ENCODE results near the gene RHBDD3.

RHBDD3 gene

DNA sequence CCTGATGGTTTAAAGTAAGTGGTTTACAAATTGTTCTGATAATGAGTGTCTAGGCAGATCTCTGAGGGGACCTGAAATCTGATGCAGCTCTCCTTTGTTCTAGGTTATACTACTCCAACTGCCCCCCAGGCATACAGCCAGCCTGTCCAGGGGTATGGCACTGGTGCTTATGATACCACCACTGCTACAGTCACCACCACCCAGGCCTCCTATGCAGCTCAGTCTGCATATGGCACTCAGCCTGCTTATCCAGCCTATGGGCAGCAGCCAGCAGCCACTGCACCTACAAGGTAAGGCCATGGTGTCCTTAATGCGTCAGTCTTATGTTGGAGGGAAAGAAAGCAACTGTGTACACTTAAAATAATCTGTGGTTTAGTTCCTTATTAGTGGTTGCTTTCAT is 10.1 kb upstream of the RHBDD3 start:
- H3K27ac ChIP-seq (ENCODE audit: poor library complexity, severe bottlenecking), result no peak overlapping the region
- TF ChIP-seq CTCF (IDR thresholded peaks at IDR 0.05; ENCODE audit: poor library complexity, severe bottlenecking), result no peak
- H3K36me3 ChIP-seq (ENCODE audit: low read depth), result peaks cover 98% of the 10 kb centered on the region
- no peak overlapping the region for H3K4me3 ChIP-seq (ENCODE audit: severe bottlenecking)
- no peaks in the 10 kb centered on the region for H3K9me3 ChIP-seq (ENCODE audit: severe bottlenecking)
- H3K4me1 ChIP-seq (ENCODE audit: insufficient read depth, poor library complexity, severe bottlenecking), result no peaks in the 10 kb centered on the region
- ATAC-seq (ENCODE audit: low read depth), result no peak
- H3K27me3 ChIP-seq (ENCODE audit: insufficient read depth, poor library complexity, severe bottlenecking), result no peaks in the 10 kb centered on the region
- no peak for DNase-seq (ENCODE audit: low spot score)

DNA sequence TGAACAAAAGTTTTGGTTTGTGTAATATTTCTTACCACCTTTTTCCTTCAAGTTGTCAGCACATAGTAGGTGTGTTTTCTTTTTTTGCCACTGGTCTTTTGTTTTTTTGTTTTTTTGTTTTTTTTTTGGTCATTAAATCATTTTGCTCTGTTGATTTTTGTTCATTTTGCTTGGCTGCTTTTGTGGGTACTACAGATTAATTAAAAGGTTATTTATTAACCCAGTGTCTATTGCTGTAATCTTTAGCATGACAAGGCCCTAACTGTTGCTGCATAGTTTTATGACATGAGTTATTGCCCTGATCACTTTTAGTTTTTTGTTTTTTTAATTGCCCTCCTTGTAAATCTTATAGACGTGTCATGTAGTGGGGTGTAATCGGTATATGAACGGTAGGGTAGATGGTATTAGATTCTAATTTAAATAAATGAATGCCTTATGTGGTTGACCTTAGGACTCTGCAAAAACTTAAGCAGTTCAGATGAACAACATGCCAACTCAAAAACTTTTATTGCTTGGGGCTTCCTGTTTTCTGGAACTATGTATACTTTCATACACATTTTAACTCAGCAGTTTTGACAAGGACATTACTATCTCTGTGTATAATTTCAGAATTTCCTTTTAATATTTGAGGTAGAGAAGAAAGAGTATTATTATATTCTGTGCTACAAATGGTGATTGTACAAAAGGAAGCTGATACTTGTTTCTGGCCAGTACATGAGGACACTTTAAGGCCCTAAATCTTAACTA is 8.2 kb upstream of the RHBDD3 start:
- H3K36me3 ChIP-seq (ENCODE audit: low read depth), result peaks cover 98% of the 10 kb centered on the region
- H3K9me3 ChIP-seq (ENCODE audit: severe bottlenecking), result no peaks in the 10 kb centered on the region
- H3K4me3 ChIP-seq (ENCODE audit: severe bottlenecking), result no peak overlapping the region
- H3K27me3 ChIP-seq (ENCODE audit: insufficient read depth, poor library complexity, severe bottlenecking), result no peaks in the 10 kb centered on the region
- DNase-seq (ENCODE audit: low spot score) (no peak), ATAC-seq (ENCODE audit: low read depth) (no peak)
- H3K4me1 ChIP-seq (ENCODE audit: insufficient read depth, poor library complexity, severe bottlenecking), result peaks cover 6% of the 10 kb centered on the region
- no peak for TF ChIP-seq CTCF (IDR thresholded peaks at IDR 0.05; ENCODE audit: poor library complexity, severe bottlenecking)
- H3K27ac ChIP-seq (ENCODE audit: poor library complexity, severe bottlenecking), result no peak overlapping the region

DNA sequence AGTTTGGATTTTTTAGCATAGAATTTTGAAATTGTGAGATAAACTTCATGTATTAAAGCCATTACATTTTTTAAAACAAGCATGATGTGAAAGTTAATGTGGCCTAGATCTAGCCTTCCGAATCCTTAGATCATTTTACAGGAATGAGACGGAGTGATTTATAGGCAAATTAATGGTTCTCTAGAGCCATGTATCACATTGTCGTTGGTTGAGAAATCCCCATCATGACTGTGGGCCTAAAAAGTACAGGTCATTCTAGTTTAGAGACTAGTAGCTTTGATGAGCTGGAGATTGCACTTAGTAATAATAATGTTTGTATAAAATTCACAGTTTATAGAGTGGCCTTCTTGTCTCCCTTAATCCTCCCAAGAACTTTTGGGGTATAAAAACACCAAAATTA is 7.4 kb upstream of the RHBDD3 start:
- no peaks in the 10 kb centered on the region for H3K9me3 ChIP-seq (ENCODE audit: severe bottlenecking)
- H3K36me3 ChIP-seq (ENCODE audit: low read depth), result peaks cover 100% of the 10 kb centered on the region
- no peak overlapping the region for H3K4me3 ChIP-seq (ENCODE audit: severe bottlenecking)
- ATAC-seq (ENCODE audit: low read depth), result no peak
- no peak overlapping the region for H3K27ac ChIP-seq (ENCODE audit: poor library complexity, severe bottlenecking)
- H3K27me3 ChIP-seq (ENCODE audit: insufficient read depth, poor library complexity, severe bottlenecking), result no peaks in the 10 kb centered on the region
- no peak for TF ChIP-seq CTCF (IDR thresholded peaks at IDR 0.05; ENCODE audit: poor library complexity, severe bottlenecking)
- no peak for DNase-seq (ENCODE audit: low spot score)
- H3K4me1 ChIP-seq (ENCODE audit: insufficient read depth, poor library complexity, severe bottlenecking), result peaks cover 15% of the 10 kb centered on the region

DNA sequence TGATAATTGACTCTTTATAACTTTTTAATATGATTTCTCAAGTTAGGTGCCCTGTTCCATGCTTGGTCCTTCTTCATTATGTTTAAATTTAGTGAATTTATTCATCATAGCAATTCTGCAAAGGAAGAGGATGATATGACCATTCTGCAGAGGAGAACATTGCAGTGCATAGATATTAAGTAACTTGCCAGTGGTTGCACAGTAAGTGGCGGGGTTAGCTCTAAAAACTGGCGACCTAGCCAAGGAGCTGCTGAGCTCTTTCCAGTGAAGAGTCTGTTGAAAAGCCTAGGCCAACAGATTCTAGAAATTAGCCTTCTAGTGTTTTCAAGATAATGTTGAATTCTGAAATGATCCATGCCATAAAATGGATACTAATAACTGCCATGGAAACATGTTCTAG is 4.8 kb upstream of the RHBDD3 start:
- Histone ChIP-seq H3K4me1 (ENCODE audit: insufficient read depth, poor library complexity, severe bottlenecking) (peaks cover 17% of the 10 kb centered on the region), H3K27me3 (ENCODE audit: insufficient read depth, poor library complexity, severe bottlenecking) (no peaks in the 10 kb centered on the region), H3K9me3 (ENCODE audit: severe bottlenecking) (no peaks in the 10 kb centered on the region), H3K4me3 (ENCODE audit: severe bottlenecking) (no peak overlapping the region), H3K36me3 (ENCODE audit: low read depth) (peaks cover 88% of the 10 kb centered on the region), H3K27ac (ENCODE audit: poor library complexity, severe bottlenecking) (no peak overlapping the region)
- DNase-seq (ENCODE audit: low spot score), result no peak
- no peak for TF ChIP-seq CTCF (IDR thresholded peaks at IDR 0.05; ENCODE audit: poor library complexity, severe bottlenecking)
- ATAC-seq (ENCODE audit: low read depth), result no peak
